ENCODE measurements around the gene ACD. TPM values are rescaled to one million over a fixed set of nuclear protein-coding genes. Genes with fewer than 3 reads are reported as not detected.
A peak's percentile ranks its signal among the peaks of the same experiment; 100 is the strongest.
"Not testable (repeated sequence)": the region's sequence is repeated elsewhere in the genome, so short reads cannot be mapped to it uniquely, and the experiment has no call there.

ACD gene
- total RNA-seq, 1 donor from 2014 or later: 16.6 TPM

- no peak for DNase-seq
- peak in 1 of 2 donors; percentile 24 for ATAC-seq
- TF ChIP-seq, protein P1, sequence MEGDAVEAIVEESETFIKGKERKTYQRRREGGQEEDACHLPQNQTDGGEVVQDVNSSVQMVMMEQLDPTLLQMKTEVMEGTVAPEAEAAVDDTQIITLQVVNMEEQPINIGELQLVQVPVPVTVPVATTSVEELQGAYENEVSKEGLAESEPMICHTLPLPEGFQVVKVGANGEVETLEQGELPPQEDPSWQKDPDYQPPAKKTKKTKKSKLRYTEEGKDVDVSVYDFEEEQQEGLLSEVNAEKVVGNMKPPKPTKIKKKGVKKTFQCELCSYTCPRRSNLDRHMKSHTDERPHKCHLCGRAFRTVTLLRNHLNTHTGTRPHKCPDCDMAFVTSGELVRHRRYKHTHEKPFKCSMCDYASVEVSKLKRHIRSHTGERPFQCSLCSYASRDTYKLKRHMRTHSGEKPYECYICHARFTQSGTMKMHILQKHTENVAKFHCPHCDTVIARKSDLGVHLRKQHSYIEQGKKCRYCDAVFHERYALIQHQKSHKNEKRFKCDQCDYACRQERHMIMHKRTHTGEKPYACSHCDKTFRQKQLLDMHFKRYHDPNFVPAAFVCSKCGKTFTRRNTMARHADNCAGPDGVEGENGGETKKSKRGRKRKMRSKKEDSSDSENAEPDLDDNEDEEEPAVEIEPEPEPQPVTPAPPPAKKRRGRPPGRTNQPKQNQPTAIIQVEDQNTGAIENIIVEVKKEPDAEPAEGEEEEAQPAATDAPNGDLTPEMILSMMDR (IDR thresholded peaks at IDR 0.05): no peak
- intact Hi-C loops (cut with DNase I): no loop called here
- no peak overlapping the region for H3K27ac ChIP-seq
- no peak overlapping the region for H3K4me3 ChIP-seq
- H3K27me3 ChIP-seq (ENCODE audit: low read depth): no peaks in the 10 kb centered on the region
- peaks cover 6% of the 10 kb centered on the region for H3K9me3 ChIP-seq
- no peaks in the 10 kb centered on the region for H3K4me1 ChIP-seq
- H3K36me3 ChIP-seq: no peaks in the 10 kb centered on the region
Measured at GRCh38 chr16:67697422-67698185, 37.5 kb upstream of the ACD start.

- no peaks in the 10 kb centered on the region for H3K36me3 ChIP-seq
- TF ChIP-seq, protein P1 (IDR thresholded peaks at IDR 0.05): no peak
- H3K4me3 ChIP-seq: no peak overlapping the region
- no peak for ATAC-seq
- no peak for DNase-seq
- no peaks in the 10 kb centered on the region for H3K4me1 ChIP-seq
- peaks cover 6% of the 10 kb centered on the region for H3K9me3 ChIP-seq
- H3K27ac ChIP-seq: no peak overlapping the region
- no peaks in the 10 kb centered on the region for H3K27me3 ChIP-seq (ENCODE audit: low read depth)
- intact Hi-C loops (cut with DNase I): no loop called here
Measured at GRCh38 chr16:67694611-67695010, 34.6 kb upstream of the ACD start.

- H3K9me3 ChIP-seq; DNase-seq; H3K36me3 ChIP-seq; H3K4me3 ChIP-seq; ATAC-seq; H3K4me1 ChIP-seq; H3K27ac ChIP-seq; H3K27me3 ChIP-seq (ENCODE audit: low read depth); intact Hi-C loops (cut with DNase I): not testable (repeated sequence)
Measured at GRCh38 chr16:67693517-67694285, 33.6 kb upstream of the ACD start.

DNA sequence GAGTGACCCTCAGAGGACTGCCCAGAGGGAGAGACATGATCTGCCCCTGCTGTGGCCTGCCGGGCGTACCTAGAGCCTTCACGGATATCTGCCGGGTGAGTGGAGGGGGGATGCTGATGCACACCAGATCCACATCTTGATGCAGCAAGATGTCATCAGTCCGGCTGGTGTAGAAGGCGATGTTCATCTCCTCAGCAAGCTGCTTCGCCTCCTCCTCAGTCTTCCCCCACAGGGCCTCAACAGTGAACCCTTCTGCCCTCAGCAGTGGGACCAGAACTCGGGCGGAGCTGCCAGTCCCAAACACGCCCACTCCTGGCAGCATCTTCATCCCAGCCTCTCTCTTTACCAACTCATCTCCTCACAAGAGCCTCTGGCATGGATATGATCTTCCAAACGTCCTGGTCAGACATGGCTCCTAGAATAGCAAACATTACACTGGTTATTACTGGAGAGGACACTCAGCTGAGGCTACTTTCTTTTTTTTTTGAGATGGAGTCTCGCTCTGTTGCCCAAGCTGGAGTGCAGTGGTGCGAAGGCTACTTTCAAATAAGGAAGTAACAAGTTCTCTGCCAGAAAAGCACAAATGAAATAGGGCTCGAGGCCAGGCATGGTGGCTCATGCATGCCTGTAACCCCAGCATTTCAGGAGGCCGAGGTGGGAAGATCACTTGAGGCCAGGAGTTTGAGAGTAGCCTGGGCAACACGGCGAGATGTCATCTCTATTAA lies 25.5 kb upstream of the ACD start:
- no peaks in the 10 kb centered on the region for H3K9me3 ChIP-seq
- no peaks in the 10 kb centered on the region for H3K27me3 ChIP-seq (ENCODE audit: low read depth)
- peaks cover 25% of the 10 kb centered on the region for H3K4me1 ChIP-seq
- intact Hi-C loops (cut with DNase I): no loop called here
- peaks cover 37% of the 10 kb centered on the region for H3K36me3 ChIP-seq
- ATAC-seq (peak; percentile 19 to 21), DNase-seq (no peak)
- H3K4me3 ChIP-seq: no peak overlapping the region
- TF ChIP-seq, protein P1 (IDR thresholded peaks at IDR 0.05): no peak
- peak overlapping the region; percentile 67 for H3K27ac ChIP-seq

- H3K9me3 ChIP-seq: no peaks in the 10 kb centered on the region
- no peaks in the 10 kb centered on the region for H3K27me3 ChIP-seq (ENCODE audit: low read depth)
- peaks cover 44% of the 10 kb centered on the region for H3K36me3 ChIP-seq
- intact Hi-C loops (cut with DNase I): no loop called here
- TF ChIP-seq, protein P1 (IDR thresholded peaks at IDR 0.05): no peak
- peak overlapping the region; percentile 67 for H3K27ac ChIP-seq
- H3K4me1 ChIP-seq: peaks cover 25% of the 10 kb centered on the region
- DNase-seq (no peak), ATAC-seq (no peak)
- H3K4me3 ChIP-seq: no peak overlapping the region
Measured at GRCh38 chr16:67683767-67684166, 23.7 kb upstream of the ACD start.

All from lower lobe of right lung (tissue), 2 donors.